Activated CD8-positive, alpha-beta memory T cell treated with anti-CD3 and anti-CD28 coated beads, Interleukin-2, amount 50 U/mL, for 48 hours (primary cell): ENCODE results near the gene CHD2.
"Not testable (repeated sequence)": the region's sequence is repeated elsewhere in the genome, so short reads cannot be mapped to it uniquely, and the experiment has no call there.

ENCODE experiments used
- DNase-seq: peaks from one replicate; pipeline ENCODE4 v3.0.0-alpha.2; 2020

The CHD2 gene

GRCh38 chr15:92899948-92900730, at the start of gene CHD2:
Gene CHD2 (plus strand): TSS chr15:92900324. CDS start chr15:92901238, 914 bp downstream.
- peak; percentile 82 for DNase-seq

- DNase-seq, result no peak
Measured at GRCh38 chr15:92853222-92853621, 46.9 kb upstream of the CHD2 start.

- no peak for DNase-seq
Measured at GRCh38 chr15:92861742-92862141, 38.4 kb upstream of the CHD2 start.

GRCh38 chr15:92864127-92864814, 35.9 kb upstream of the CHD2 start:
- no peak for DNase-seq

- DNase-seq, result no peak
Measured at GRCh38 chr15:92869263-92869940, 30.7 kb upstream of the CHD2 start.

- no peak for DNase-seq
Measured at GRCh38 chr15:92870010-92870591, 30.0 kb upstream of the CHD2 start.

GRCh38 chr15:92872967-92873366, 27.2 kb upstream of the CHD2 start:
- not testable (repeated sequence) for DNase-seq

GRCh38 chr15:92877000-92877399, 23.1 kb upstream of the CHD2 start:
- DNase-seq, result no peak

- no peak for DNase-seq
Measured at GRCh38 chr15:92877416-92877815, 22.7 kb upstream of the CHD2 start.

GRCh38 chr15:92878593-92879053, 21.5 kb upstream of the CHD2 start:
- no peak for DNase-seq

- DNase-seq, result no peak
Measured at GRCh38 chr15:92879949-92880725, 20.0 kb upstream of the CHD2 start.

- DNase-seq, result no peak
Measured at GRCh38 chr15:92880796-92881195, 19.3 kb upstream of the CHD2 start.

- DNase-seq, result no peak
Measured at GRCh38 chr15:92881211-92881754, 18.8 kb upstream of the CHD2 start.

- DNase-seq, result peak; percentile 99
Measured at GRCh38 chr15:92881802-92882696, 18.1 kb upstream of the CHD2 start.

- DNase-seq, result no peak
Measured at GRCh38 chr15:92882697-92883162, 17.4 kb upstream of the CHD2 start.

- peak; percentile 74 for DNase-seq
Measured at GRCh38 chr15:92883163-92883875, 16.8 kb upstream of the CHD2 start.

GRCh38 chr15:92883876-92884435, 16.2 kb upstream of the CHD2 start:
- no peak for DNase-seq

- DNase-seq, result no peak
Measured at GRCh38 chr15:92884436-92885223, 15.5 kb upstream of the CHD2 start.
